M059J (cell line): ENCODE measurements around the gene OR56B1. TPM values are rescaled to one million over a fixed set of nuclear protein-coding genes. Genes with fewer than 3 reads are reported as not detected.
"Not testable (repeated sequence)": the region's sequence is repeated elsewhere in the genome, so short reads cannot be mapped to it uniquely, and the experiment has no call there.

Source experiments
- DNase-seq: peaks from one replicate; pipeline ENCODE4 v3.0.0-alpha.2; 2012; ENCODE audit warnings: low read depth
- total RNA-seq: library from RNA; depleted of rRNA; stranded (reverse); fragments of >200 nt; shearing (Covaris generic); gene quantifications from 2 replicates; pipeline ENCODE4 v1.2.3, GENCODE V29; 2014; rRNA removed

OR56B1 gene
- total RNA-seq = not detected in 2 replicates

- no peak for DNase-seq
These were observed at the start of gene OR56B1 for GRCh38 chr11:5736396-5736795. Gene OR56B1 (plus strand): TSS chr11:5736448. CDS start chr11:5736517, 69 bp downstream.

- DNase-seq = no peak
These were observed 47.8 kb upstream of the OR56B1 start for GRCh38 chr11:5688482-5688881.

GRCh38 chr11:5689551-5689983 is 46.7 kb upstream of the OR56B1 start, which contains the start of gene TRIM22:
Gene TRIM22 (plus strand): TSS chr11:5689790. CDS start chr11:5696233, 6,443 bp downstream.
- peak; percentile 90 for DNase-seq

- peak; percentile 56 for DNase-seq
These were observed 46.0 kb upstream of the OR56B1 start for GRCh38 chr11:5690216-5690615.

- peak; percentile 56 for DNase-seq
These were observed 45.5 kb upstream of the OR56B1 start for GRCh38 chr11:5690736-5691135.

GRCh38 chr11:5691238-5691963 is 44.8 kb upstream of the OR56B1 start:
- DNase-seq = not testable (repeated sequence)

GRCh38 chr11:5691964-5692361 is 44.3 kb upstream of the OR56B1 start:
- no peak for DNase-seq

- no peak for DNase-seq
These were observed 41.6 kb upstream of the OR56B1 start for GRCh38 chr11:5694642-5695041.

- no peak for DNase-seq
These were observed 40.7 kb upstream of the OR56B1 start for GRCh38 chr11:5695580-5695979.

GRCh38 chr11:5696210-5696609 is 40.0 kb upstream of the OR56B1 start:
- peak; percentile 22 for DNase-seq

GRCh38 chr11:5698281-5698680 is 38.0 kb upstream of the OR56B1 start:
- DNase-seq = no peak

GRCh38 chr11:5700421-5701054 is 35.7 kb upstream of the OR56B1 start:
- DNase-seq = no peak

GRCh38 chr11:5701055-5701577 is 35.1 kb upstream of the OR56B1 start:
- DNase-seq = no peak

- no peak for DNase-seq
These were observed 32.3 kb upstream of the OR56B1 start for GRCh38 chr11:5703741-5704536.

- peak; percentile 26 for DNase-seq
These were observed 30.6 kb upstream of the OR56B1 start for GRCh38 chr11:5705688-5706087.

GRCh38 chr11:5712507-5712906 is 23.7 kb upstream of the OR56B1 start:
- DNase-seq = peak; percentile 24

- DNase-seq = peak; percentile 15
These were observed 22.6 kb upstream of the OR56B1 start for GRCh38 chr11:5713695-5714094.

- not testable (repeated sequence) for DNase-seq
These were observed 19.7 kb upstream of the OR56B1 start for GRCh38 chr11:5716518-5716917.

- no peak for DNase-seq
These were observed 16.3 kb upstream of the OR56B1 start for GRCh38 chr11:5719703-5720495.

- no peak for DNase-seq
These were observed 13.6 kb upstream of the OR56B1 start for GRCh38 chr11:5722622-5723021.

GRCh38 chr11:5726351-5726750 is 9.9 kb upstream of the OR56B1 start:
- no peak for DNase-seq
